Amniotic epithelial cell (primary cell): ENCODE results near the gene CLCN7.

Experiments
- DNase-seq: peaks from one replicate; pipeline ENCODE4 v3.0.0-alpha.2; 2010; ENCODE audit warnings: low read depth

The CLCN7 gene

DNA sequence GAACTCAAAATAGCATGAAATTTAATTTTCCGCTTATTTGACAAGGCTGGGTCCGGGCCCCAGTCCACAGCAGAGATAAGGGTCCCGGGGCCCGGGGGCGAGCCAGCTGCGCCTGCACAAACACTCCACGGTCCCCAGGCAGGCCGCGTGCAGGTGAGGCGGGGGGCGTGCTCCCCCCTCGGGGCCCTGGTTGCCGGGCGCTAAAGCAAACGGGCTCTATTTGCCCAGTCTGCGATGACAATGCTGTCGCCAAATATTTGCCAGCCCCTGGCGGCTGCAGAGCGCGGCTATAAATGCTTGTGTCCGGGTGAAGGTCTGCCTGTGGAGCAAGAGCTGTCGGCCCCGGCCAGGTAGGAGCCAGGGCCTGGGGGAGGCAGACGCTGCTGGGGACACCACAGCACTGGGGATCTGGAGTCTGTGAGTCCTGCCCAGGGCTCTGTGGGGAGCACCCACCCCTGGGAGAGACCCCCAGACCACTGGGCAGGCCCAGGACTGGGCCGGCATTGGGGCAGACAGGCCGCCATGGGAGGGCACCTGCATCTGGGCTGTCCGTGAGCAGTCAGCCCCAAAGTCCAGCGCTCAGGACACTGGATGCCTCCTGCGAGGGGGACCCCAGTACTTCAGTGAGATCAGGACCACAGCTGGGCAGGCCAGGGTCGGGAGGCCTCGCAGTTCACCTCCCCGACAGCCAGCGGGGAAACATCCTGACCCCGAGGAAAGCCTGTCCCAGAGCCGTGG, 43.9 kb downstream of the CLCN7 start, which contains the start of gene PERCC1:
Gene PERCC1 (plus strand): TSS at position 320 of the 738 bp plus-strand sequence. CDS start 1,516 bp downstream, outside the sequence.
- no peak for DNase-seq

- no peak for DNase-seq
Observed at GRCh38 chr16:1430214-1430758, 44.5 kb downstream of the CLCN7 start.

DNA sequence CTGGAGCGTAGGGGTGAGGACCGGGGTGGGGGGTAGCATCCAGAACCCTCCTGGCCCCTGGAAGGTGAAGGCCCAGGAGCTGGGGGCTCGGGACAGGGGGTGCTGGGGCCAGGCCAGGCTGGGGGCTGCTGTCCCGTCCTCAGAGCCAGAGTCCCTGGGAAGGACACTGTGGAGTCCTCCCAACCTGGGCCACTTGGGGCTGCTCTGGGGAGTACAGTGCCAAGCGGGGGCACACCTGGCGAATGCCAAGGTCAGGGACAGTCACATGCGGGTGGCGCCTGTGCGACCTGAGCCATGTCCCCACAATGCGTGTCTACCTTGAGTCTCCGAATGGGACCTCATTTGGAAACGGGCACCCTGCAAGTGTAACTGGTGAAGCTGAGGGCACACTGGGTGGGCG, 45.2 kb downstream of the CLCN7 start:
- DNase-seq, result no peak

- no peak for DNase-seq
Observed at GRCh38 chr16:1429012-1429411, 45.8 kb downstream of the CLCN7 start.

GRCh38 chr16:1428511-1428910, 46.3 kb downstream of the CLCN7 start:
- peak; percentile 14 for DNase-seq

- no peak for DNase-seq
Observed at GRCh38 chr16:1427473-1428461, 47.1 kb downstream of the CLCN7 start.

DNA sequence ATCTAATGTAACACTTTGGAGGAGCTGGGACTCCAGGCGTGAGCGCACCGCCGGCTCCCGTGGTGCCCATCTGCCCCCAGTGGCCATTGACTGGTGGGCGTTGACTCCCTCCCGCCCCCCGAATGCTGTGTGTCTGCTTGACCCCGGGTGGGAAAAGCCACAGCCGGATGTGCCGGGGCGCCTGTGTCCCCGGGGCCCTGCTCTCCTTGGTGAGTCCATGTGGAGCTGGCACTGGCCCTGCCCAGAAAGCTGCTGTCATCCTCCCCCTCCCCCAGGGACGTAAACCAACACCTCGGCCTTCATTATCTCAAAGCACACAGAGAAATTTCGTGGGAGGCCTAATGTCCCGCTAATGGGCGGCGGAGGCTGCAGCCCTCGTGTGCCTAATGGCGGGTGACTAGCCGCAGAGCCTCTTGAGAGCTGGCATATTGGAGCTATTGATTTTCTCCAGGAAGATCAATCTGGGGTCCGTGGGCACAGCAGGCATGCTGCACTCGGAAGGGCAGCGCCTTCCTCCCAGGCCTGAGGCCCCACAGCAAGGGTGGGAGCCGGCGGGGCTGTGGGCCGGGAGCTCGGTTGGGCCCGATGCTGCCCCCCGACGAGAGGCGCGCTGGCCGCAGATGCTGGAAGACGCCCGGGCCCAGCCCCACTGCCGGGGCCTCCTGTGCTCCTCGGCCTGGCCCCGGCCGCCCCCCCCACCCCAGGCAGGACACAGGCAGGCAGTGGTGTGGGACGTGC, 47.9 kb downstream of the CLCN7 start:
- DNase-seq, result no peak

DNA sequence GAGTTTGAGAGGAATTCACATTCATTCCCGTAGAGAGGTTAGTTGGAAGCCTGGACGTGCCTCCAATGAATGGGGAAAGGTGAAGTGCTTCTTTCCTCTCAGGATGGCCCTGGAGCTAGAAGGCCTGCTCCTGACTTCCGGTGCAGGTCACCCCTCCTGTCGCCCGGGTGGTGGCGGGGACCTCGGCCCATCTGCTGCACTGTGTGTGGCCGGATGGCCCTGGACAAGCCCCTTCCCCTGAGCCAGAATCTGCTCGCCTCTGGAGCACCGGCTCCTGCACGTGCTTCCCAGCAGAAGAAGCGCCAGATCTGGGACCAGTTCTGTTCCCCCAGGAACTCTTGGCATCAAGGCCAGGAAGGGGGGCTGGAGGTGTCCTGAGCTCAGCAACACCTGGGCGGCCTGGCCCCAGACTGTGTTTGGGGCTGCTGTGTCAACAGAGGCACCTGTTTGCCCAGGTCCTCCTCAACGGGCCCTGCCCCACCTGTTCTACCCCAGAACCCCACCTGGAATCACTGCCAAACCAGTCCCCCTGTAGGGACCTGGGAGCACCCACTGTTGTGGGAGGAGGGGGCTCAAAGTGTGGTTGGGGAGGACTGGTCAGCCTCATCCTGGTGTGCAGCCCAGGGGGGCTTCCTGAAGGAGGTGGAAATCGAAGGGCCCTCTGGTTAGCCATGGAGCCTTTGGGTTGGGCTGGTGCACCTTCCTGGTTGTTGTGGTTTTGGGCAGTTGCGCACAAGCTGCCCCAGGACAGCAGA, 49.0 kb downstream of the CLCN7 start:
- no peak for DNase-seq

- no peak for DNase-seq
Observed at GRCh38 chr16:1424028-1424427, 50.8 kb downstream of the CLCN7 start.

- no peak for DNase-seq
Observed at GRCh38 chr16:1422076-1422475, 52.8 kb downstream of the CLCN7 start.

DNA sequence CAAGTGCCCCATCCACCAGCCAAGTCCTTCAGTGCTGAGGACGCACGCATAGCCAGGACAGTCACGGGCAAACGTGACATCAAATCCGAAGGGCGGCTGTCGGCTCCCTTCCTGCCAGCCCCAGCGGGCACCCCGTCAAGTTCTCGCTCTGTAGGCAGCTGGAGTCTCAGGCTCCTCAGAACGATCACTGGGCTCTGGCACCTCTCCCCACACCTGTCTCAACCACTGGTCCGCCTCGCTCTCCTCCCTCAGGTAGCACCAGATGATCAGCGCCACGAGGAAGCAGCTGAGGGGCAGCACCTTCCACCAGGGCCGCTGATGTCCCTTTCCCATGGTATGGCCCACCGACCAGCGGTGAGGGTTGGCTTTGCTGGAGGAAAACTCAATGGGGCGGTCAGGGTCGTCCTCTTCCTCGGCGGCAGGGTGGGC, 54.7 kb downstream of the CLCN7 start:
- DNase-seq, result no peak

DNA sequence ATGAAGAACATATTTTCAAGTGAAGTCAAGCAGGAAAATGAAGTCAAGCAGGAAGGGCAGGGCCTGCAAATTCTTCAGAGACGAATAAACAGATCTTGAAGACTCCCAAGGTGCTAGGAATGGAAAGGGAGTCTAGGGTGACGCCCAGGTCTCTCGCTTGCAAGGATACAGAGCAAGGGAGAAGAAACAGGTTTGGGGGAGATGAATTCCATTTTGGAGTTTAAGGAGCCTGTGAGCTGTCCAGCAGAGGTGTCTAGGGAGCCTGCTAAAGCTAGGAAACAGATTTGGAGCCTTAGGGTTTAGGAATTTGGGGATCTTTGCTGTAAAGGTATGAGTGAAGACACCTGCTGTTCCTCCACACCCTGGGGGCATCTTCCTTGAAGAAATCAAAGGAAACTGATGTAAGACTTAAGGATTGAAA, 58.3 kb downstream of the CLCN7 start:
- no peak for DNase-seq

GRCh38 chr16:1414532-1415260, 60.1 kb downstream of the CLCN7 start, which contains the start of gene UNKL:
UNKL (minus strand) TSS chr16:1414704; CDS start chr16:1414691, 13 bp downstream.
- DNase-seq, result peak; percentile 50

- DNase-seq, result peak; percentile 49
Observed at GRCh38 chr16:1413684-1414531, 60.9 kb downstream of the CLCN7 start.

DNA sequence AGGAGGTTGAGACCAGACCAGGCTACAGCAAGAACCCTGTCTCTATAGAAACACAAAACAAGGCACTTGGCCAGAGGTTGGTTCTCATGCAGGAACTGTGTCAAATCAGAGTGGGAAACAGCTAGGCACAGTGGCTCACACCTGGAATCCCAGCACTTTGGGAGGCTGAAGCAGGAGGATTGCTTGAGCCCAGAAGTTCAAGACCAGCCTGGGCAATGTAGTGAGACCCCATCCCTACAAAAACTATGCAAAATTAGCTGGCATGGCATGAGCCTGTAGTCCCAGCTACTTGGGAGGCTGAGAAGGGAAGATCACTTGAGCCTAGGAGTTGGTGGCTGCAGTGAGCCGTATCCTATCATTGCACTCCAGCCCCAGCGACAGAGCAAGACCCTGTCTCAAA, 62.0 kb downstream of the CLCN7 start:
- no peak for DNase-seq

GRCh38 chr16:1408171-1408837, 66.5 kb downstream of the CLCN7 start:
- peak; percentile 76 for DNase-seq

DNA sequence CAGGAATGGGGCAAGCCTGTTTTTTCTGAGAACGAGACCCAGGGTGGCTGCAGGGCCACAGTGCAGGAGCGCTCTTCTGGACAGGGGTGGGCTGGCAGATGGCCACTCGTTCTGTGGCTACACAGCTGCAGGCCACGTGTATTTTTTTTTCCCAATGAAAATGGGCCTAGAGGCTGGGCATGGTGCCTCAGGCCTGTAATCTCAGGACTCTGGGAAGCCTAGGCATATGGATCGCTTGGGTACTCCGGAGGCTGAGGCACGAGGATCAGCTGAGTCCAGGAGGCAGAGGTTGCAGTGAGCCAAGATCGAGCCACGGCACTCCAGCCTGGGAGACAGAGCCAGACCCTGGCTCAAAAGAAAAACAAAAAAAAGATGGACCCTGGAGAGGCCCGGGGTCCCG, 67.1 kb downstream of the CLCN7 start:
- no peak for DNase-seq

GRCh38 chr16:1403733-1404132, 71.1 kb downstream of the CLCN7 start:
- no peak for DNase-seq

GRCh38 chr16:1403036-1403435, 71.8 kb downstream of the CLCN7 start:
- DNase-seq, result no peak
